Psoas muscle (tissue), 8 donors: Measurements from ENCODE around the gene NAA16. TPM values are rescaled to one million over a fixed set of nuclear protein-coding genes. Genes with fewer than 3 reads are reported as not detected.

Experiments used
- ATAC-seq, 4 donors: fragments of 200-7000 bp; cut with Tn5 transposase; one replicate each; pipeline ENCODE4 v1.9.1; 2020; ENCODE audit warnings: moderate library complexity in 3 of 4, mild to moderate bottlenecking in 2 of 4
- DNase-seq, 2 donors: peaks; one replicate each; pipeline ENCODE4 v3.0.0-alpha.2; 2020
- H3K27ac ChIP-seq: fragments of 200-600 bp; one replicate; pipeline ENCODE4 v1.8.0; 2022
- H3K27me3 ChIP-seq, 3 donors: fragments of 200-600 bp in 1 of 3; one replicate each; pipeline versions ENCODE4 v1.6.1 to v1.8.0; 2013 to 2022; ENCODE audit warnings: low read length in 2 of 3, mild to moderate bottlenecking in 2 of 3, moderate library complexity in 1 of 3; ENCODE audit not compliant: insufficient read depth in 3 of 3
- H3K36me3 ChIP-seq, 2 donors: fragments of 200-600 bp in 1 of 2; one replicate each; pipeline versions ENCODE4 v1.6.1 to v1.8.0; 2013 to 2022; ENCODE audit warnings: low read depth in 1 of 2, mild to moderate bottlenecking in 1 of 2, moderate library complexity in 1 of 2; ENCODE audit not compliant: insufficient read depth in 1 of 2
- H3K4me1 ChIP-seq: fragments of 200-600 bp; one replicate; pipeline ENCODE4 v1.8.0; 2022
- H3K4me3 ChIP-seq: fragments of 200-600 bp; one replicate; pipeline ENCODE4 v1.8.0; 2022; ENCODE audit warnings: mild to moderate bottlenecking
- H3K9me3 ChIP-seq: fragments of 200-600 bp; one replicate; pipeline ENCODE4 v1.8.0; 2022
- WGBS, 3 donors: extraction: QIAGEN DNeasy Blood & Tissue Kit; methylation state at CpG; one replicate each; pipeline versions ENCODE4 v1.1.6 to v1.1.7; 2013; 5-methylcytosine and 5-hydroxymethylcytosine counted together
- intact Hi-C, 2 donors: fragments of 100-400 bp; cut with DNase I; formaldehyde crosslinking; loops; one replicate each; pipeline versions ENCODE4 v1.11.0 to v1.14.2; 2022
- polyA plus RNA-seq, 3 donors: library from polyadenylated mRNA; stranded (reverse); fragments of 200-250 nt; gene quantifications; one replicate each; pipeline ENCODE4 v1.2.3, GENCODE V29; 2013
- total RNA-seq, 4 donors: library from RNA; stranded (reverse); fragmentation: NEBNext Ultra II Directional in 2 of 4; extraction: Animal tissue kit (Norgen Biotek cat#: 25700) in 2 of 4; gene quantifications; one replicate each; pipeline versions ENCODE4 v1.2.1 to v1.2.4, GENCODE V29; 2021 to 2023
- TF ChIP-seq, protein P1 (sequence below): fragments of 200-600 bp; IDR thresholded peaks from one replicate; pipeline ENCODE4 v1.8.0; 2022; ENCODE audit warnings: antibody characterized with exemption
- donor health status: healthy with polysubstance abuse.
- donor health status: DM: no; HTN: no; CAD: no; lungs with moderate emphysema.
- donor health status: Bipolar disorder and iron deficiency.
- donor health status: healthy.
- donor health status: DM: yes; HTN: yes; CAD: no.
- donor health status: DM: no; HTN: no; CAD: no.
- donor health status: DM: no; HTN: no; CAD: no.
- donor health status: DM: yes; HTN: yes; CAD: no.

Gene NAA16
- total and polyA plus RNA-seq, 7 donors, result 3.5 to 22.3 (median 8.1) TPM

DNA sequence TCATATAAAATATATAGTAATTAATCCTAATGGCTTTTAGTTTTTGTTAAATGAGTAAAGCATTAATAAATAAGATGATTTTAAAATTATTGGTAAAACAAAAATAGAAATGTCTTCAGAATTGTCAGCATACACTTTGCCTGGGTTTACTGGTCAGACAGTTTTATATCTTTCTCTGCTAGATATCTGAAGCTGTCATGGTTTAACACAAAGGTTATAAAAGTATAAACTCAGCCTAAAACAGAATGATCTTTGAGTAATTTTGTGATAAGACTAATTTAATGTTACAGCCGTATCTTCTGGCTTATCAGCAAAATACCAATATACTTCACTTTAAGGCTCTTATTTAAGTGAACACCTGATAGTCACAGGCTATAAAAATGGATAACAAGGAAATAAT, 17.8 kb upstream of the NAA16 start:
- H3K36me3 ChIP-seq, result no peaks in the 10 kb centered on the region
- H3K9me3 ChIP-seq, result peaks cover 9% of the 10 kb centered on the region
- H3K4me3 ChIP-seq, result no peak overlapping the region
- ATAC-seq (no peak), DNase-seq (no peak)
- TF ChIP-seq, protein P1, sequence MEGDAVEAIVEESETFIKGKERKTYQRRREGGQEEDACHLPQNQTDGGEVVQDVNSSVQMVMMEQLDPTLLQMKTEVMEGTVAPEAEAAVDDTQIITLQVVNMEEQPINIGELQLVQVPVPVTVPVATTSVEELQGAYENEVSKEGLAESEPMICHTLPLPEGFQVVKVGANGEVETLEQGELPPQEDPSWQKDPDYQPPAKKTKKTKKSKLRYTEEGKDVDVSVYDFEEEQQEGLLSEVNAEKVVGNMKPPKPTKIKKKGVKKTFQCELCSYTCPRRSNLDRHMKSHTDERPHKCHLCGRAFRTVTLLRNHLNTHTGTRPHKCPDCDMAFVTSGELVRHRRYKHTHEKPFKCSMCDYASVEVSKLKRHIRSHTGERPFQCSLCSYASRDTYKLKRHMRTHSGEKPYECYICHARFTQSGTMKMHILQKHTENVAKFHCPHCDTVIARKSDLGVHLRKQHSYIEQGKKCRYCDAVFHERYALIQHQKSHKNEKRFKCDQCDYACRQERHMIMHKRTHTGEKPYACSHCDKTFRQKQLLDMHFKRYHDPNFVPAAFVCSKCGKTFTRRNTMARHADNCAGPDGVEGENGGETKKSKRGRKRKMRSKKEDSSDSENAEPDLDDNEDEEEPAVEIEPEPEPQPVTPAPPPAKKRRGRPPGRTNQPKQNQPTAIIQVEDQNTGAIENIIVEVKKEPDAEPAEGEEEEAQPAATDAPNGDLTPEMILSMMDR, result no peak
- intact Hi-C loops, result no loop called here
- H3K4me1 ChIP-seq, result no peaks in the 10 kb centered on the region
- no peaks in the 10 kb centered on the region for H3K27me3 ChIP-seq
- 93 to 97% (median 93%) methylated on average over 1 of the region's 1 CpG for WGBS, 3 donors
- H3K27ac ChIP-seq, result no peak overlapping the region

DNA sequence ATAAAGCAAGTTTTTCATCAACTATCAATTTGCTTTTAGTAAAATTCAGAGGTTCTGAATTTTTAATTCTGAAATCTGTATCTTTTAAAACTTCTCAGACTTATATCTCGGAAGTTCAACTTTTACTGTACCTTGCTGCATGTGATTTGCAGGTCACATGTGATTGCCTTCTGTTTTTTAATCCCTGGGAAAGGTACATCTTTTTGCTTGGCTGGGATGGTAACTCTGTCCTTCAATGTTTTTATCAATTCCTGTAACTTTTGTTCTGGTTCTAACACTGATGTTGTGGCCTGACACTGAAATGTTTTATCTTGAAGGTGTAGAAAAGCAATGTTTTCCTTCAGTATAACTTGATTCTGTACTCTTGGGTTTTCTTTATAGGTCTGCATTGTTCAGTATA, 16.2 kb upstream of the NAA16 start:
- ATAC-seq (no peak), DNase-seq (no peak)
- peaks cover 9% of the 10 kb centered on the region for H3K9me3 ChIP-seq
- H3K27ac ChIP-seq, result no peak overlapping the region
- no peak overlapping the region for H3K4me3 ChIP-seq
- H3K27me3 ChIP-seq, result no peaks in the 10 kb centered on the region
- 98 to 100% (median 100%) methylated on average over 1 of the region's 1 CpG for WGBS, 3 donors
- no peaks in the 10 kb centered on the region for H3K4me1 ChIP-seq
- intact Hi-C loops, result no loop called here
- TF ChIP-seq, protein P1, result no peak
- no peaks in the 10 kb centered on the region for H3K36me3 ChIP-seq

DNA sequence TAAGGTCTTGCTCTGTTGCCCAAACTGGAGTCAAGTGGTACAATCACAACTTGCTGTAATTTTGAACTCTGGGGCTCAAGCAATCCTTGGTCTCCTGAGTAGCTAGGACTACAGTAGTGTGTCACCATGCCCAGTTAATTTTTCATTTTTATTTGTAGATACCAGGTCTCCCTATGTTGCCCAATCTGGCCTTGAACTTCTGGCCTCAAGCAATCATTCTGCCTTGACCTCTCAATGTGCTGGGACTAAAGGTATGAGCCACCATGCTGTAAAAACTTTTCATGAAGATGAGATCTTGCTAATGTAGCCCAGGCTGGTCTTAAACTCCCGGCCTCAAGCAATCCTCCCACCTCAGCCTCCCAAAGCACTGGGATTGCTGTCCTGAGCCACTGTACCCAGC, 15.1 kb upstream of the NAA16 start:
- TF ChIP-seq, protein P1, result no peak
- Histone ChIP-seq H3K4me1 (no peaks in the 10 kb centered on the region), H3K9me3 (peaks cover 9% of the 10 kb centered on the region), H3K4me3 (no peak overlapping the region), H3K27me3 (no peaks in the 10 kb centered on the region), H3K27ac (no peak overlapping the region), H3K36me3 (no peaks in the 10 kb centered on the region)
- ATAC-seq (no peak), DNase-seq (no peak)
- WGBS, 3 donors, result 86 to 96% (median 94%) methylated on average over 1 of the region's 1 CpG
- intact Hi-C loops, result no loop called here

DNA sequence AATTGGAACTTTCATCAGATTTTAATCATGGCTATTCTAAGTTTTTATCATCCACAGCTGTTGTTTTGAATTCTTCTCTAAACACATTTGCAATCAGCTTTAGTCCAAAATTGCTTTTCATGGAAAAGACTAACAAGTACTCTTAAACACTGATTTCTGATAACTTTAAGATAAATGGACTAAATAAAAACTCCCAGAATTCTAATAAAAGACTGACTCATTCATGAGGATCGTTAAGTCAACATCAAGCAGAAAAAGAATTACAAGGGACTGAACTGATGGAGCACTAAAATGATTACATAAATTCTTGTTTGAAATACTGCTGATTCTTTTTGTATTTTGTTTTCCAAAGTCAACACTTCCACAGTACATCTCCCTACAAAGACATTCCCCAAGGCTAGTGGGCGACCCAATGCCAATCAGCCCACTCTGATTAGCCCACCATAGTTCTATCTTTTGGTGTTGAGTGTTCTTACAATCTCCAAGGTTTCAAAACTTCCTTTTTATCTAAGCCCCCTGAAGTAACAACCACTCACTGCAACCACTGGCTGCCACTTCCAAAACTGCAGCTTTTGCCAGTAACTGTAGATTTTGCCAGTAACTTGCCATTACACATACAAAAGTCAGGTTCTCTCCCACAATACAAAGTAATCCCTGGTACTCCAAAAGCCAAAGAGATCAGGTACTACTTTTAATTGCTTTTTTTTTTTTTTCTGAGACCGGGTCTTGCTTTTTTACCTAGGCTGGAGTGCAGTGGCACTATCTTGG, 14.0 kb upstream of the NAA16 start:
- no peaks in the 10 kb centered on the region for H3K4me1 ChIP-seq
- H3K27ac ChIP-seq, result no peak overlapping the region
- H3K36me3 ChIP-seq, result no peaks in the 10 kb centered on the region
- DNase-seq (no peak), ATAC-seq (no peak)
- TF ChIP-seq, protein P1, result no peak
- no peak overlapping the region for H3K4me3 ChIP-seq
- intact Hi-C loops, result no loop called here
- peaks cover 9% of the 10 kb centered on the region for H3K9me3 ChIP-seq
- no peaks in the 10 kb centered on the region for H3K27me3 ChIP-seq
- WGBS, 3 donors, result 77 to 83% (median 78%) methylated on average over 3 of the region's 3 CpGs
